ENCODE results near the gene AIMP1.

DNA sequence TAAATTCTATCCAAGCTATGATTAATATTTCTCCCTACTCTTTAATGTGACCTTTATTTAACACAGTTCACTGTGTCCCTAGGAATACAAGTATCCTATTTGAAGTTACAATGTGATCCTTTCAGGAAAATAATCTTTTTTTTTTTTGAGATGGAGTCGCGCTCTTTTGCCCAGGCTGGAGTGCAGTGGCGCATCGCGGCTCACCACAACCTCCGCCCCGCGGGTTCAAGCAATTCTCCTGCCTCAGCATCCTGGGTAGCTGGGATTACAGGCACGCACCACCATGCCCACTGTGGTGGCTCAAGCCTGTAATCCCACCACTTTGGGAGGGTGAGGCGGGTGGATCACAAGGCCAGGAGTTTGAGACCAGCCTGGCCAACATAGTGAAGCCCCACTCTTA is 22.3 kb upstream of the AIMP1 start:
- TF ChIP-seq PAWR (CRISPR knock-in tag; IDR thresholded peaks at IDR 0.05; ENCODE audit: borderline replicate concordance) (no peak), SP4 (CRISPR knock-in tag; IDR thresholded peaks at IDR 0.05) (no peak), EZH2 (conservative IDR thresholded peaks at IDR 0.05; ENCODE audit: low read depth, low read length) (no peak), SMARCE1 (IDR thresholded peaks at IDR 0.05; ENCODE audit: borderline replicate concordance) (no peak), ZNF101 (CRISPR knock-in tag; IDR thresholded peaks at IDR 0.05; ENCODE audit: borderline replicate concordance, low read depth) (no peak), ARID2 (CRISPR knock-in tag; IDR thresholded peaks at IDR 0.05; ENCODE audit: borderline replicate concordance) (no peak), ZNF343 (CRISPR knock-in tag; IDR thresholded peaks at IDR 0.05) (no peak), ZNF205 (CRISPR knock-in tag; IDR thresholded peaks at IDR 0.05) (no peak), POLR2A (IDR thresholded peaks at IDR 0.05; ENCODE audit: insufficient read depth in 1 of 2, low read depth in 2 of 2, low read length in 2 of 2) (no peak), HNRNPLL (IDR thresholded peaks at IDR 0.05; ENCODE audit: low read depth, low read length, poor library complexity, severe bottlenecking) (no peak), MTA1 (CRISPR knock-in tag; IDR thresholded peaks at IDR 0.05; ENCODE audit: borderline replicate concordance) (no peak)
- TF ChIP-seq, protein P1, sequence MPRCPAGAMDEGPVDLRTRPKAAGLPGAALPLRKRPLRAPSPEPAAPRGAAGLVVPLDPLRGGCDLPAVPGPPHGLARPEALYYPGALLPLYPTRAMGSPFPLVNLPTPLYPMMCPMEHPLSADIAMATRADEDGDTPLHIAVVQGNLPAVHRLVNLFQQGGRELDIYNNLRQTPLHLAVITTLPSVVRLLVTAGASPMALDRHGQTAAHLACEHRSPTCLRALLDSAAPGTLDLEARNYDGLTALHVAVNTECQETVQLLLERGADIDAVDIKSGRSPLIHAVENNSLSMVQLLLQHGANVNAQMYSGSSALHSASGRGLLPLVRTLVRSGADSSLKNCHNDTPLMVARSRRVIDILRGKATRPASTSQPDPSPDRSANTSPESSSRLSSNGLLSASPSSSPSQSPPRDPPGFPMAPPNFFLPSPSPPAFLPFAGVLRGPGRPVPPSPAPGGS (CRISPR knock-in tag; IDR thresholded peaks at IDR 0.05), result no peak
- TF ChIP-seq, protein P2, sequence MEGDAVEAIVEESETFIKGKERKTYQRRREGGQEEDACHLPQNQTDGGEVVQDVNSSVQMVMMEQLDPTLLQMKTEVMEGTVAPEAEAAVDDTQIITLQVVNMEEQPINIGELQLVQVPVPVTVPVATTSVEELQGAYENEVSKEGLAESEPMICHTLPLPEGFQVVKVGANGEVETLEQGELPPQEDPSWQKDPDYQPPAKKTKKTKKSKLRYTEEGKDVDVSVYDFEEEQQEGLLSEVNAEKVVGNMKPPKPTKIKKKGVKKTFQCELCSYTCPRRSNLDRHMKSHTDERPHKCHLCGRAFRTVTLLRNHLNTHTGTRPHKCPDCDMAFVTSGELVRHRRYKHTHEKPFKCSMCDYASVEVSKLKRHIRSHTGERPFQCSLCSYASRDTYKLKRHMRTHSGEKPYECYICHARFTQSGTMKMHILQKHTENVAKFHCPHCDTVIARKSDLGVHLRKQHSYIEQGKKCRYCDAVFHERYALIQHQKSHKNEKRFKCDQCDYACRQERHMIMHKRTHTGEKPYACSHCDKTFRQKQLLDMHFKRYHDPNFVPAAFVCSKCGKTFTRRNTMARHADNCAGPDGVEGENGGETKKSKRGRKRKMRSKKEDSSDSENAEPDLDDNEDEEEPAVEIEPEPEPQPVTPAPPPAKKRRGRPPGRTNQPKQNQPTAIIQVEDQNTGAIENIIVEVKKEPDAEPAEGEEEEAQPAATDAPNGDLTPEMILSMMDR (CRISPR knock-in tag; IDR thresholded peaks at IDR 0.05), result no peak
- TF ChIP-seq, protein P3, sequence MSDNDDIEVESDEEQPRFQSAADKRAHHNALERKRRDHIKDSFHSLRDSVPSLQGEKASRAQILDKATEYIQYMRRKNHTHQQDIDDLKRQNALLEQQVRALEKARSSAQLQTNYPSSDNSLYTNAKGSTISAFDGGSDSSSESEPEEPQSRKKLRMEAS (IDR thresholded peaks at IDR 0.05), result no peak

Data from HepG2 (cell line).